ENCODE data around the gene SLC38A6. TPM values are rescaled to one million over a fixed set of nuclear protein-coding genes. Genes with fewer than 3 reads are reported as not detected.
"Not testable (repeated sequence)": the region's sequence is repeated elsewhere in the genome, so short reads cannot be mapped to it uniquely, and the experiment has no call there.

SLC38A6 gene
- total and polyA plus RNA-seq, 2 donors from 2014 or later: 16.6 to 21.9 TPM

DNA sequence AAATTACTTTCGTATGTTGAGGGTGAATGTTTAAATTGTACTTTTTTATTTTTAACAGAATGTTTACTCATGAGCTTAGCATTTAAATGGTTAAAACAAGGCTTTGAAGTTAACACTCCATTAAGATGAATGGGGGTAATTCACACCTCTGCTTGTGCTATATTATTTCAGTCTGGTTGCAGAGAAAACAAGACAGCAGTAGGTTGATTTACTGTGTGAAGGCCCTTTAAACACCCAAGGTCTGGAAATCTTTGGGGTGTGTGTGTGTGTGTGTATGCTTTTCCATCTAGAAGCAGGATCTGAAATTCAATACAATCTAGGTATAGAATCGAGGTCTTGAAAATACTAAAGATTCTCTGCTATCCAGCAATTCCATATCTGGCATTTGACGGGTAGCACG, 83.8 kb downstream of the SLC38A6 start:
- FAIRE-seq (no peak), DNase-seq (peak in 3 of 5 donors; percentile 19 to 76 (median 72))
- no peaks in the 10 kb centered on the region for H3K9me3 ChIP-seq (ENCODE audit: control insufficient read depth in 2 of 3, insufficient read depth in 1 of 3, low read length in 3 of 3)
- TF ChIP-seq, protein P1, sequence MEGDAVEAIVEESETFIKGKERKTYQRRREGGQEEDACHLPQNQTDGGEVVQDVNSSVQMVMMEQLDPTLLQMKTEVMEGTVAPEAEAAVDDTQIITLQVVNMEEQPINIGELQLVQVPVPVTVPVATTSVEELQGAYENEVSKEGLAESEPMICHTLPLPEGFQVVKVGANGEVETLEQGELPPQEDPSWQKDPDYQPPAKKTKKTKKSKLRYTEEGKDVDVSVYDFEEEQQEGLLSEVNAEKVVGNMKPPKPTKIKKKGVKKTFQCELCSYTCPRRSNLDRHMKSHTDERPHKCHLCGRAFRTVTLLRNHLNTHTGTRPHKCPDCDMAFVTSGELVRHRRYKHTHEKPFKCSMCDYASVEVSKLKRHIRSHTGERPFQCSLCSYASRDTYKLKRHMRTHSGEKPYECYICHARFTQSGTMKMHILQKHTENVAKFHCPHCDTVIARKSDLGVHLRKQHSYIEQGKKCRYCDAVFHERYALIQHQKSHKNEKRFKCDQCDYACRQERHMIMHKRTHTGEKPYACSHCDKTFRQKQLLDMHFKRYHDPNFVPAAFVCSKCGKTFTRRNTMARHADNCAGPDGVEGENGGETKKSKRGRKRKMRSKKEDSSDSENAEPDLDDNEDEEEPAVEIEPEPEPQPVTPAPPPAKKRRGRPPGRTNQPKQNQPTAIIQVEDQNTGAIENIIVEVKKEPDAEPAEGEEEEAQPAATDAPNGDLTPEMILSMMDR (IDR thresholded peaks at IDR 0.05; ENCODE audit: borderline replicate concordance, extremely low read depth, insufficient read depth): no peak
- H3K27ac ChIP-seq (ENCODE audit: low read depth in 2 of 2, low read length in 2 of 2): no peak overlapping the region
- H3K9ac ChIP-seq (ENCODE audit: low read length in 3 of 3): no peak overlapping the region
- no peak overlapping the region for H3K4me3 ChIP-seq (ENCODE audit: low read length in 3 of 3)
- no peaks in the 10 kb centered on the region for H3K36me3 ChIP-seq (ENCODE audit: control insufficient read depth in 2 of 3, insufficient read depth in 3 of 3, low read length in 3 of 3)
- no peaks in the 10 kb centered on the region for H3K27me3 ChIP-seq (ENCODE audit: control insufficient read depth, insufficient read depth, low read length)
- no peaks in the 10 kb centered on the region for H3K4me1 ChIP-seq (ENCODE audit: control insufficient read depth in 2 of 3, insufficient read depth in 2 of 3, low read depth in 1 of 3, low read length in 3 of 3)
- intact Hi-C loops (cut with DNase I): no loop called here

DNA sequence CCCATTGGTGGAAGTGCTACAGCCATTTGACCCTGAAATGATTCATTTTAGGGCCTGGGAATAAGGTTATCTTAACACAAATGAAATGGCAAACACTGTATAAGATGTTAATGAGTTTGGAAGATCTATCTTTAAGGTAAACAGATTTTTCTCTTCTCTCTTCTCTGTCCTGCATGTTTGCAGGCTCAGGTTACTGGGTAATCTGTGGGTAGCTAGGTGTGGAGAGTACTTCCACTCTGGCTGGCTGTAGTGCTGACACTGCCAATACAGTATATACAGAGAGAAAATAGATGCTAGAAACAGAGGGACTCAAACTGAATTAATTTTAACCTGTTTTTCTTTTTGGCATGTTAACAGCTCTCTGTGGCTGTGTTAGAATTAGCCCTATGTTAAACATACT, 84.6 kb downstream of the SLC38A6 start:
- DNase-seq (peak in 2 of 5 donors; percentile 53 to 66), FAIRE-seq (no peak)
- H3K4me1 ChIP-seq (ENCODE audit: control insufficient read depth in 2 of 3, insufficient read depth in 2 of 3, low read depth in 1 of 3, low read length in 3 of 3): no peaks in the 10 kb centered on the region
- H3K27ac ChIP-seq (ENCODE audit: low read depth in 2 of 2, low read length in 2 of 2): no peak overlapping the region
- H3K9ac ChIP-seq (ENCODE audit: low read length in 3 of 3): no peak overlapping the region
- H3K4me3 ChIP-seq (ENCODE audit: low read length in 3 of 3): no peak overlapping the region
- H3K36me3 ChIP-seq (ENCODE audit: control insufficient read depth in 2 of 3, insufficient read depth in 3 of 3, low read length in 3 of 3): no peaks in the 10 kb centered on the region
- TF ChIP-seq, protein P1 (IDR thresholded peaks at IDR 0.05; ENCODE audit: borderline replicate concordance, extremely low read depth, insufficient read depth): no peak
- intact Hi-C loops (cut with DNase I): no loop called here
- H3K9me3 ChIP-seq (ENCODE audit: control insufficient read depth in 2 of 3, insufficient read depth in 1 of 3, low read length in 3 of 3): no peaks in the 10 kb centered on the region
- H3K27me3 ChIP-seq (ENCODE audit: control insufficient read depth, insufficient read depth, low read length): no peaks in the 10 kb centered on the region

GRCh38 chr14:61072442-61072841, 91.4 kb downstream of the SLC38A6 start:
- H3K36me3 ChIP-seq (ENCODE audit: control insufficient read depth in 2 of 3, insufficient read depth in 3 of 3, low read length in 3 of 3); H3K4me3 ChIP-seq (ENCODE audit: low read length in 3 of 3); DNase-seq; intact Hi-C loops (cut with DNase I); H3K9me3 ChIP-seq (ENCODE audit: control insufficient read depth in 2 of 3, insufficient read depth in 1 of 3, low read length in 3 of 3); FAIRE-seq; H3K27me3 ChIP-seq (ENCODE audit: control insufficient read depth, insufficient read depth, low read length); H3K27ac ChIP-seq (ENCODE audit: low read depth in 2 of 2, low read length in 2 of 2); H3K9ac ChIP-seq (ENCODE audit: low read length in 3 of 3); H3K4me1 ChIP-seq (ENCODE audit: control insufficient read depth in 2 of 3, insufficient read depth in 2 of 3, low read depth in 1 of 3, low read length in 3 of 3): not testable (repeated sequence)

- Histone ChIP-seq H3K36me3 (ENCODE audit: control insufficient read depth in 2 of 3, insufficient read depth in 3 of 3, low read length in 3 of 3) (no peaks in the 10 kb centered on the region), H3K27me3 (ENCODE audit: control insufficient read depth, insufficient read depth, low read length) (no peaks in the 10 kb centered on the region), H3K27ac (ENCODE audit: low read depth in 2 of 2, low read length in 2 of 2) (no peak overlapping the region), H3K9ac (ENCODE audit: low read length in 3 of 3) (no peak overlapping the region), H3K9me3 (ENCODE audit: control insufficient read depth in 2 of 3, insufficient read depth in 1 of 3, low read length in 3 of 3) (no peaks in the 10 kb centered on the region), H3K4me1 (ENCODE audit: control insufficient read depth in 2 of 3, insufficient read depth in 2 of 3, low read depth in 1 of 3, low read length in 3 of 3) (no peaks in the 10 kb centered on the region), H3K4me3 (ENCODE audit: low read length in 3 of 3) (no peak overlapping the region)
- DNase-seq (no peak), FAIRE-seq (no peak)
- TF ChIP-seq, protein P1 (IDR thresholded peaks at IDR 0.05; ENCODE audit: borderline replicate concordance, extremely low read depth, insufficient read depth): no peak
- intact Hi-C loops (cut with DNase I): no loop called here
Measured at GRCh38 chr14:61074852-61075251, 93.8 kb downstream of the SLC38A6 start.
